Epithelial cell of proximal tubule (primary cell): ENCODE results near the gene TNKS2. TPM values are rescaled to one million over a fixed set of nuclear protein-coding genes. Genes with fewer than 3 reads are reported as not detected.

Source experiments
- DNase-seq: peaks from one replicate; pipeline ENCODE4 v3.0.0-alpha.2; 2011; ENCODE audit warnings: low read depth
- H3K4me3 ChIP-seq: 2 replicates; pipeline ENCODE4 v1.5.1; 2011; ENCODE audit warnings: low read depth, mild to moderate bottlenecking, low read length
- total RNA-seq: library from RNA; depleted of rRNA; stranded (reverse); fragments of >200 nt; gene quantifications from 2 replicates; pipeline ENCODE4 v1.2.3, GENCODE V29; 2015
- TF ChIP-seq, protein P1 (sequence below): conservative IDR thresholded peaks from 2 replicates; pipeline ENCODE4 v1.5.1; 2012; ENCODE audit warnings: low read depth, mild to moderate bottlenecking, low read length

Gene TNKS2
- total RNA-seq, 1 donor from 2014 or later: 25.1 TPM

DNA sequence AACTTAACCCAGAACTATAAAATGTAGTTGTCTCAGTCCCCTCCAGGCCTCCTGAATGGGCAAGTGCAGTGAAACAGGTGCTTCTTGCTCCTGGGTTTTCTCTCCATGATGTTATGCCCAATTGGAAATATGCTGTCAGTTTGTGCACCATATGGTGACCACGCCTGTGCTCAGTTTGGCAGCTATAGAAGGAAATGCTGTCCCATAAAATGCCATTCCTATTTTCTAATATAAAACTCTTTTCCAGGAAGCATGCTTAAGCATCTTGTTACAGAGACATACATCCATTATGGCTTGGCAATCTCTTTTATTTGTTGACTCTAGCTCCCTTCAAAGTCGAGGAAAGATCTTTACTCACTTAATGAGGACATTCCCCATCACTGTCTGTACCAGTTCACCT lies 65.9 kb downstream of the TNKS2 start:
- no peak for DNase-seq
- H3K4me3 ChIP-seq: no peak overlapping the region
- TF ChIP-seq, protein P1, sequence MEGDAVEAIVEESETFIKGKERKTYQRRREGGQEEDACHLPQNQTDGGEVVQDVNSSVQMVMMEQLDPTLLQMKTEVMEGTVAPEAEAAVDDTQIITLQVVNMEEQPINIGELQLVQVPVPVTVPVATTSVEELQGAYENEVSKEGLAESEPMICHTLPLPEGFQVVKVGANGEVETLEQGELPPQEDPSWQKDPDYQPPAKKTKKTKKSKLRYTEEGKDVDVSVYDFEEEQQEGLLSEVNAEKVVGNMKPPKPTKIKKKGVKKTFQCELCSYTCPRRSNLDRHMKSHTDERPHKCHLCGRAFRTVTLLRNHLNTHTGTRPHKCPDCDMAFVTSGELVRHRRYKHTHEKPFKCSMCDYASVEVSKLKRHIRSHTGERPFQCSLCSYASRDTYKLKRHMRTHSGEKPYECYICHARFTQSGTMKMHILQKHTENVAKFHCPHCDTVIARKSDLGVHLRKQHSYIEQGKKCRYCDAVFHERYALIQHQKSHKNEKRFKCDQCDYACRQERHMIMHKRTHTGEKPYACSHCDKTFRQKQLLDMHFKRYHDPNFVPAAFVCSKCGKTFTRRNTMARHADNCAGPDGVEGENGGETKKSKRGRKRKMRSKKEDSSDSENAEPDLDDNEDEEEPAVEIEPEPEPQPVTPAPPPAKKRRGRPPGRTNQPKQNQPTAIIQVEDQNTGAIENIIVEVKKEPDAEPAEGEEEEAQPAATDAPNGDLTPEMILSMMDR: no peak

DNA sequence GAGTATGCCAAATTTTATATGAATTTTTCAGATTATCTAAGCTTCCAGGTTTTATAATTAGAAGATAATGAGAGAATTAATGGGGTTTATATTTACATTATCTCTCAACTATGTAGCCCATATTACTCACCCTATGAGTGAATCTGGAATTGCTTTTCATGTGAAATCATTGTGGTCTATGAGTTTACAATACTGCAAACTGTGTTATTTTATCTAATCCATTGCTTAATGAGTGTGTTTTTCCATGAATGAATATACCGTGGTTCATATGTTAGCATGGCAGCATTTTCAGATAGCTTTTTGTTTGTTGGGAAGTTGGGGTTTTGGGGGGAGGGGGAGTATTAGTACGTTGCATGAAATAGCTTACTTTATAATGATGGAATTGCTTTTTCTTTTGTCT lies 66.5 kb downstream of the TNKS2 start:
- no peak overlapping the region for H3K4me3 ChIP-seq
- DNase-seq: no peak
- TF ChIP-seq, protein P1: no peak

DNA sequence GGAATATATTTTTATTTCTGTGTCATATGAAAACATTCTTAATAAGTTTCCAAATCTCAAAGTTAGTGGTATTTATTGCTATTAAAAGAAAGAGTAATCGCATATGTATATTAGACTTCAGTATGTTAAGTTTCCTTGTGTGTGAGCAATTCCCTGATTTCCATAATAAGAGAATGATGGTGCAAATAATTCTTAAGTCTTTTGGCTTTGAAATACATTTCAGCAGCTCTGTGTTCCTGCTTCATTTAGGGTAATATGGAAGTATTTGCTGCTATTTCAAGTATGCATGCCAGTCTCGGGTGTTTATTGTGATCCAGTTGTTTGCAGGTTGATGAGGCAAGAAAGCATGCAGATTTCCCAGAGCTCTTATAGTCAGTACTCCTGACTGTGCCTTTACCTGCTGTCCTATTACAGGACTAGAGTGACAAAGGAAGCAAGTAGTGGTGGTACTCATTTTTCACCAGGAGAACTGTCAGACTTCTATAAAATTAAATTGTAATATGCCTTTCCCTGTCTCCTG lies 67.4 kb downstream of the TNKS2 start:
- H3K4me3 ChIP-seq: no peak overlapping the region
- TF ChIP-seq, protein P1: no peak
- no peak for DNase-seq

DNA sequence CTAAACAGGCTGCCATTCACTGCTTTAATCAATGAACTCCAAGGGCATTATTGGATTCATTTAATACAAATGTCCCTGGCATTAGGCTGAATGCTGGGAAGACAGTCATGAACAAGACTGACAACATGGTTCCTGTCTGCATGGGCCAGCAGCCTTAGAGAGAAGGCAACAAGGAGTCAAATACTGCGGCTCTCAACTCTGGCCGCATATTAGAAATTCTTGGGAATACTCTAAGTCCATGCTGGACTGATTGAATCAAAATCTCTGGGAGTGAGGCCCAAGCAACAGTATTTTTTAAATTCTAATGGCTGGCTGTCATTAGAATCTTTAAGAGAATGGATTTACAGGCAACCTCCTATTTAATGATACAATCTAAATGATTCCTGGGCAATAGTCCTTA lies 76.9 kb downstream of the TNKS2 start:
- no peak for DNase-seq
- TF ChIP-seq, protein P1: no peak
- H3K4me3 ChIP-seq: no peak overlapping the region

DNA sequence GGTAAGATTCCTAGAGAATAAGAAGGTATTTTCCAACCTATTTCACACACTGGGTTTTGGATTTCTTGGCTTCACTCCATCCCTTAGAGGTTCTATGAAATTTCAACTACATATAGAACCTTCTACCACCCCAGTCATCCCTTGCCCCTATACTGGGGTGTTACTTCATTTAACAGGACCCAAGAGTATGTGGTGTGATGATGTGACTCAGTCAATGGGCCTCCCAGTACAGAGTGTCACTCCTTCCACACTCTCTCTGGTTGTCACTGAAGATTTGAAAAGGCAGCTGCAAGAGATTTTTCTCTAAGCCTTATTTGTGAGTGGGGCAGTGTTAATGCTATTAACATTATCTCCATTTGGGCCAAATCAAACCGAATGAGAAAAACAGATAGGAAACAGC lies 77.6 kb downstream of the TNKS2 start:
- TF ChIP-seq, protein P1: no peak
- no peak overlapping the region for H3K4me3 ChIP-seq
- no peak for DNase-seq

DNA sequence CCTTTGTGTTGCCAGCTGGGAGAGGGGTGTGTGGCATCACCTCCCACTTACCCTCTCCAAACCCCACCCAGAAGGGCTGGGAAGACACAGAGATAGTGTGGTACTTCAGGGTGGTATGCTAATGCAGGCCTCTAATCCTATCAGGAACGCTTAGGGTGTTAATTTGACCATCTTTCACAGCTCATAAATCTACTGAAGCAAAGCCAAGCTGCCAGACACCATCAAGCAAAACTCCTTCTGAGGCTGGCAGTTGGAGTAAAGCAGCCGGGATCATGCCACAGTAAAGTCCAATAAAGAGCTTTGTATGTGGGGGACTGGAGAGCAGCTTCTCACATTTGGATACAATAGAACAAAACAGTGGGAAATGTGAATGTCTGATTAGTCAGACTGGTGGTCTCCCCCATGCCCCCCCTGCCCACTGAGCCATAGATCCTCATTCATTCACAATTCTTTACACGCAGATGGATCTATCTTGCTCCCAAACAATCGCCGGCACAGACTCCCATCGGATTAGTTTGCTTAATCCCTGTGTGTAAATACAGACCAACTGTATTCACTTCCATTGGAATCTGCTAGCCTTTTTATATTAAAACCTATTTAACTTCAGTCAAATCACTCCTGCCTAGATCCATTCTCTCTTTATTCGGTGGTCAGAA lies 81.4 kb downstream of the TNKS2 start:
- TF ChIP-seq, protein P1: no peak
- no peak for DNase-seq
- H3K4me3 ChIP-seq: no peak overlapping the region

DNA sequence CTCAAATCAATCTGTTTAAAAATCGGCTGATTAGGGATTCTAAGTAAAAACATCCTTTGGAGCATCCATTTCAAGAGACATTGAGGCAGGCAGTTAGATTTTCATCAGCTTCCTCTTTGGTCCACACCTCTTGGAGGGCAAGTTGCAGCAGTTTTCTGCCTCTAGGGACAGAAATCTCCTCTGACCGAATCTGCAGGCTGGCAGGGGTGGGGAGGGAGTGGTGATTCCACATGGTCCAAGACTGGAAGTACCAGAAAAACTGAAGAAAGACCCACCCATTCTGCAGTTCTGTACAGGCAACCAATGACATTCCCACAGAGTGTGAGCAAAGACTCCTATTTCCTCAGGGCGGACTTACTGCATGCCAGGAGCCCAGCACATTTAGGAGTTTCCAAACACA lies 82.1 kb downstream of the TNKS2 start:
- H3K4me3 ChIP-seq: no peak overlapping the region
- DNase-seq: no peak
- TF ChIP-seq, protein P1: no peak
